GM12878 (cell line): Measurements from ENCODE around the gene SFXN5. TPM values are rescaled to one million over a fixed set of nuclear protein-coding genes. Genes with fewer than 3 reads are reported as not detected.
A peak's percentile ranks its signal among the peaks of the same experiment; 100 is the strongest.

Source experiments
- CHD1 ChIP-seq: IDR thresholded peaks from 2 replicates; pipeline ENCODE4 v1.6.1; 2012; ENCODE audit warnings: low read depth, low read length, improper control_type of control experiment
- CHD4 ChIP-seq: fragments of 200-600 bp; sonication (generic); IDR thresholded peaks from 2 replicates; pipeline ENCODE4 v1.6.1; 2016; ENCODE audit warnings: mild to moderate bottlenecking
- E2F4 ChIP-seq: IDR thresholded peaks from 2 replicates; pipeline ENCODE4 v1.6.1; 2012; ENCODE audit warnings: low read depth, low read length, improper control_type of control experiment
- IKZF1 ChIP-seq: fragments of 450-650 bp; conservative IDR thresholded peaks from 2 replicates; pipeline ENCODE4 v1.6.1; 2017; ENCODE audit warnings: antibody characterized with exemption, mild to moderate bottlenecking
- IRF4 ChIP-seq: IDR thresholded peaks from 2 replicates; pipeline ENCODE4 v1.6.1; 2011; ENCODE audit warnings: low read depth, low read length
- NBN ChIP-seq: fragments of 450-650 bp; IDR thresholded peaks from 2 replicates; pipeline ENCODE4 v1.6.1; 2016
- PAX5 ChIP-seq: IDR thresholded peaks from 2 replicates; pipeline ENCODE4 v1.6.1; 2011; ENCODE audit warnings: low read depth, low read length, borderline replicate concordance
- PBX3 ChIP-seq: IDR thresholded peaks from 2 replicates; pipeline ENCODE4 v1.6.1; 2011; ENCODE audit warnings: mild to moderate bottlenecking, low read depth, low read length, moderate library complexity; ENCODE audit not compliant: insufficient replicate concordance
- POU2F2 ChIP-seq: IDR thresholded peaks from 3 replicates; pipeline ENCODE4 v1.6.1; 2011; ENCODE audit warnings: low read depth, mild to moderate bottlenecking, low read length, borderline replicate concordance
- PRDM15 ChIP-seq: fragments of 450-650 bp; formaldehyde crosslinking; IDR thresholded peaks from 2 replicates; pipeline ENCODE4 v1.4.0; 2020; ENCODE audit warnings: mild to moderate bottlenecking, moderate library complexity
- SIN3A ChIP-seq: IDR thresholded peaks from 2 replicates; pipeline ENCODE4 v1.6.1; 2012; ENCODE audit warnings: low read depth, low read length, improper control_type of control experiment
- YBX1 ChIP-seq: fragments of 450-650 bp; IDR thresholded peaks from 2 replicates; pipeline ENCODE4 v1.6.1; 2016; ENCODE audit warnings: antibody characterized with exemption
- ZBED1 ChIP-seq: IDR thresholded peaks from 2 replicates; pipeline ENCODE4 v1.6.1; 2016; ENCODE audit warnings: borderline replicate concordance
- ZNF592 ChIP-seq: fragments of 450-650 bp; IDR thresholded peaks from 2 replicates; pipeline ENCODE4 v1.6.1; 2017; ENCODE audit warnings: mild to moderate bottlenecking, moderate library complexity
- polyA plus RNA-seq, 11 experiments: library from polyadenylated mRNA; depleted of rRNA in 4 of 11; unstranded in 6 of 11; stranded (reverse) in 5 of 11; fragments of >200 nt; fragmentation: Nextera tagmentation in 4 of 11; fragmentation: Illumina TruSeq in 1 of 11; extraction: Ambion mirVana in 4 of 11; extraction: Trizol in 1 of 11; gene quantifications; 1 replicate in 1 of 11; 2 replicates in 10 of 11; pipeline versions ENCODE4 v1.2.1 to v1.2.3, GENCODE V29; 2011 to 2016; ENCODE audit warnings: inconsistent platforms in 2 of 11, missing spikeins in 2 of 11, low read depth in 1 of 11
- total RNA-seq, 4 experiments: library from RNA; depleted of rRNA in 3 of 4; stranded (reverse); fragments of >200 nt in 3 of 4; fragmentation: Illumina TruSeq in 1 of 4; extraction: Trizol in 1 of 4; gene quantifications; 2 replicates each; pipeline versions ENCODE4 v1.2.1 to v1.2.3, GENCODE V29; 2013 to 2021
- TF ChIP-seq, protein P1 (sequence below): fragments of 450-650 bp; IDR thresholded peaks from 2 replicates; pipeline ENCODE4 v1.6.1; 2014; ENCODE audit warnings: mild to moderate bottlenecking
- TF ChIP-seq, protein P2 (sequence below): fragments of 450-650 bp; IDR thresholded peaks from 2 replicates; pipeline ENCODE4 v1.6.1; 2017; ENCODE audit warnings: low read depth, mild to moderate bottlenecking, moderate library complexity

The SFXN5 gene
- total and polyA plus RNA-seq, 10 of the 15 experiments (the other 5 are each of a cell fraction or from before 2014, with no cell fraction given): 3.3 to 15.9 (median 11.2) TPM

GRCh38 chr2:72915907-72916742, 155.4 kb downstream of the SFXN5 start (continued):
- TF ChIP-seq ZNF592 (0 out of 2 replicates have a peak, but pooled peaks have one; percentile 22), E2F4 (no peak), SIN3A (no peak), PRDM15 (no peak), POU2F2 (no peak), ZBED1 (no peak), IRF4 (no peak), PBX3 (no peak), YBX1 (no peak), CHD4 (no peak), IKZF1 (peak; percentile 87), NBN (peak; percentile 51; the same call in 1 of the 2 replicates), CHD1 (no peak), PAX5 (peak; percentile 16; the same call in 1 of the 2 replicates)
- TF ChIP-seq, protein P1, sequence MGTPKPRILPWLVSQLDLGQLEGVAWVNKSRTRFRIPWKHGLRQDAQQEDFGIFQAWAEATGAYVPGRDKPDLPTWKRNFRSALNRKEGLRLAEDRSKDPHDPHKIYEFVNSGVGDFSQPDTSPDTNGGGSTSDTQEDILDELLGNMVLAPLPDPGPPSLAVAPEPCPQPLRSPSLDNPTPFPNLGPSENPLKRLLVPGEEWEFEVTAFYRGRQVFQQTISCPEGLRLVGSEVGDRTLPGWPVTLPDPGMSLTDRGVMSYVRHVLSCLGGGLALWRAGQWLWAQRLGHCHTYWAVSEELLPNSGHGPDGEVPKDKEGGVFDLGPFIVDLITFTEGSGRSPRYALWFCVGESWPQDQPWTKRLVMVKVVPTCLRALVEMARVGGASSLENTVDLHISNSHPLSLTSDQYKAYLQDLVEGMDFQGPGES: no peak
- TF ChIP-seq, protein P2, sequence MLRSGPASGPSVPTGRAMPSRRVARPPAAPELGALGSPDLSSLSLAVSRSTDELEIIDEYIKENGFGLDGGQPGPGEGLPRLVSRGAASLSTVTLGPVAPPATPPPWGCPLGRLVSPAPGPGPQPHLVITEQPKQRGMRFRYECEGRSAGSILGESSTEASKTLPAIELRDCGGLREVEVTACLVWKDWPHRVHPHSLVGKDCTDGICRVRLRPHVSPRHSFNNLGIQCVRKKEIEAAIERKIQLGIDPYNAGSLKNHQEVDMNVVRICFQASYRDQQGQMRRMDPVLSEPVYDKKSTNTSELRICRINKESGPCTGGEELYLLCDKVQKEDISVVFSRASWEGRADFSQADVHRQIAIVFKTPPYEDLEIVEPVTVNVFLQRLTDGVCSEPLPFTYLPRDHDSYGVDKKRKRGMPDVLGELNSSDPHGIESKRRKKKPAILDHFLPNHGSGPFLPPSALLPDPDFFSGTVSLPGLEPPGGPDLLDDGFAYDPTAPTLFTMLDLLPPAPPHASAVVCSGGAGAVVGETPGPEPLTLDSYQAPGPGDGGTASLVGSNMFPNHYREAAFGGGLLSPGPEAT: peak; percentile 96
